GM12891 (cell line): ENCODE results near the gene APOE.

ENCODE experiments used
- POLR2A ChIP-seq: IDR thresholded peaks from 2 replicates; pipeline ENCODE4 v1.6.1; 2011; ENCODE audit warnings: low read depth, low read length, control low read depth
- POLR2AphosphoS5 ChIP-seq: IDR thresholded peaks from 2 replicates; pipeline ENCODE4 v1.6.1; 2011; ENCODE audit warnings: low read depth, low read length, control low read depth
- SPI1 ChIP-seq: IDR thresholded peaks from 2 replicates; pipeline ENCODE4 v1.6.1; 2011; ENCODE audit warnings: low read depth, low read length, control low read depth

- TF ChIP-seq POLR2AphosphoS5 = no peak
- no peak for TF ChIP-seq SPI1
- TF ChIP-seq POLR2A = no peak
These were observed 11.6 kb upstream of the APOE start for GRCh38 chr19:44894052-44894400.
